HG03439 (cell line): ENCODE data around the gene NEK1.

Experiments used
- ATAC-seq: cut with Tn5 transposase; IDR thresholded peaks from one replicate; pipeline ENCODE4 v1.9.1; 2021; ENCODE audit warnings: mild to moderate bottlenecking, moderate library complexity; ENCODE audit not compliant: unreplicated experiment

NEK1 gene

GRCh38 chr4:169383724-169384123, 228.7 kb downstream of the NEK1 start:
- ATAC-seq, result no peak

- no peak for ATAC-seq
Observed at GRCh38 chr4:169379688-169380087, 232.7 kb downstream of the NEK1 start.

- ATAC-seq, result no peak
Observed at GRCh38 chr4:169377367-169377766, 235.0 kb downstream of the NEK1 start.

GRCh38 chr4:169376421-169376820, 236.0 kb downstream of the NEK1 start:
- ATAC-seq, result no peak

GRCh38 chr4:169372791-169373190, 239.6 kb downstream of the NEK1 start:
- ATAC-seq, result no peak

- ATAC-seq, result no peak
Observed at GRCh38 chr4:169369634-169370033, 242.7 kb downstream of the NEK1 start.

GRCh38 chr4:169367826-169368225, 244.6 kb downstream of the NEK1 start:
- no peak for ATAC-seq

- ATAC-seq, result no peak
Observed at GRCh38 chr4:169366821-169367220, 245.6 kb downstream of the NEK1 start.

GRCh38 chr4:169362607-169363006, 249.8 kb downstream of the NEK1 start:
- no peak for ATAC-seq

GRCh38 chr4:169361756-169362155, 250.6 kb downstream of the NEK1 start:
- ATAC-seq, result no peak

GRCh38 chr4:169359961-169360360, 252.4 kb downstream of the NEK1 start:
- ATAC-seq, result no peak

- ATAC-seq, result no peak
Observed at GRCh38 chr4:169352360-169352759, 260.0 kb downstream of the NEK1 start.

GRCh38 chr4:169351872-169352271, 260.5 kb downstream of the NEK1 start:
- ATAC-seq, result no peak

- no peak for ATAC-seq
Observed at GRCh38 chr4:169348541-169348940, 263.8 kb downstream of the NEK1 start.

GRCh38 chr4:169346840-169347239, 265.5 kb downstream of the NEK1 start:
- no peak for ATAC-seq

- ATAC-seq, result no peak
Observed at GRCh38 chr4:169345316-169345721, 267.1 kb downstream of the NEK1 start.
